Right lobe of liver (tissue), 4 donors: ENCODE data around the gene CELF4.

Experiments used
- POLR2A ChIP-seq: fragments of 450-650 bp; IDR thresholded peaks from one replicate; pipeline ENCODE4 v1.6.1; 2017; ENCODE audit warnings: antibody characterized with exemption, mild to moderate bottlenecking
- TF ChIP-seq, protein P1 (sequence below), 4 donors: fragments of 200-600 bp in 3 of 4; fragments of 450-650 bp in 1 of 4; IDR thresholded peaks; one replicate each; pipeline versions ENCODE4 v1.5.1 to v1.8.0; 2016 to 2022; ENCODE audit warnings: antibody characterized with exemption in 4 of 4, mild to moderate bottlenecking in 2 of 4
- donor health status: DM: no; HTN: no; CAD: no.
- donor health status: DM: no; HTN: no; CAD: no.
- donor health status: DM: no; HTN: yes; CAD: no.

DNA sequence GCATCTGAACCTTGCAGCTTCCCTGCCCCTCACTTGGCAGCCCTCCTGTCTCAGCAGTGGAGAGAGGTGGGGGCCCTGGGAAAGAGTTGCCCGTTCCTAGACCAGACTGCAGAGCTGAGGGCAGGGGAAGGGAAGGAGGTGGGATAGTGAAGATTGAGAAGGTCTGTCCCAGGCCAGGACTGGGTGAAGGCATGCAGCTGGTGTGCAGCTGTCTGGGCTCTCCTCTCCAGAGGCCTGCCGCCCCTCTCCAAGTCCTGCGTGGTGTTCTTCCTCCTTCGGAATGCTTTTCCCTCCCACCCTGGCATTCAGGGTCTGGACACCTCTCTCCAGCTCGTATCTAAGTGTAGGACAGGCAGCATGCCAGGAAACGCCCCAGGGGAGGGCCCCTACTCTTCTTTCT, 323.5 kb downstream of the CELF4 start:
- TF ChIP-seq POLR2A, result no peak
- TF ChIP-seq, protein P1, sequence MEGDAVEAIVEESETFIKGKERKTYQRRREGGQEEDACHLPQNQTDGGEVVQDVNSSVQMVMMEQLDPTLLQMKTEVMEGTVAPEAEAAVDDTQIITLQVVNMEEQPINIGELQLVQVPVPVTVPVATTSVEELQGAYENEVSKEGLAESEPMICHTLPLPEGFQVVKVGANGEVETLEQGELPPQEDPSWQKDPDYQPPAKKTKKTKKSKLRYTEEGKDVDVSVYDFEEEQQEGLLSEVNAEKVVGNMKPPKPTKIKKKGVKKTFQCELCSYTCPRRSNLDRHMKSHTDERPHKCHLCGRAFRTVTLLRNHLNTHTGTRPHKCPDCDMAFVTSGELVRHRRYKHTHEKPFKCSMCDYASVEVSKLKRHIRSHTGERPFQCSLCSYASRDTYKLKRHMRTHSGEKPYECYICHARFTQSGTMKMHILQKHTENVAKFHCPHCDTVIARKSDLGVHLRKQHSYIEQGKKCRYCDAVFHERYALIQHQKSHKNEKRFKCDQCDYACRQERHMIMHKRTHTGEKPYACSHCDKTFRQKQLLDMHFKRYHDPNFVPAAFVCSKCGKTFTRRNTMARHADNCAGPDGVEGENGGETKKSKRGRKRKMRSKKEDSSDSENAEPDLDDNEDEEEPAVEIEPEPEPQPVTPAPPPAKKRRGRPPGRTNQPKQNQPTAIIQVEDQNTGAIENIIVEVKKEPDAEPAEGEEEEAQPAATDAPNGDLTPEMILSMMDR (IDR thresholded peaks at IDR 0.05), result no peak
